ENCODE data around the gene ILKAP.

DNA sequence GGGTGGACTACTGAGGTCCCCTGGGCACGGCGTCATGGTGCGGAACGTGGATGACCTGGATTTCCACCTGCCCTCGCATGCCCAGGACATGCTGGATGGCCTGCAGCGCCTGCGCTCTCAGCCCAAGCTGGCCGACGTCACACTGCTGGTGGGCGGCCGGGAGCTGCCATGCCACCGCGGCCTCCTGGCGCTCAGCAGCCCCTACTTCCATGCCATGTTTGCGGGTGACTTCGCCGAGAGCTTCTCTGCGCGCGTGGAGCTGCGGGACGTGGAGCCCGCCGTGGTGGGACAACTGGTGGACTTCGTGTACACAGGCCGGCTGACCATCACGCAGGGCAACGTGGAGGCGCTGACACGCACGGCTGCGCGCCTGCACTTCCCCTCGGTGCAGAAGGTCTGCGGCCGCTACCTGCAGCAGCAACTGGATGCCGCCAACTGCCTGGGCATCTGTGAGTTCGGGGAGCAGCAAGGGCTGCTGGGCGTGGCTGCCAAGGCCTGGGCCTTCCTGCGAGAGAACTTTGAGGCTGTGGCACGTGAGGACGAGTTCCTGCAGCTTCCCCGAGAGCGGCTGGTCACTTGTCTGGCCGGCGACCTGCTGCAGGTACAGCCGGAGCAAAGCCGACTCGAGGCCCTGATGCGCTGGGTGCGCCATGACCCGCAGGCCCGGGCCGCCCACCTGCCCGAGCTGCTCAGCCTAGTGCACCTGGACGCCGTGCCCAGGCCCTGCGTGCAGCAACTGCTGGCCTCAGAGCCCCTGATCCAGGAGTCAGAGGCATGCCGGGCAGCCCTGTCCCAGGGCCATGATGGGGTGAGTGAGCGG, 62.6 kb downstream of the ILKAP start:
- TF ChIP-seq, protein P1, sequence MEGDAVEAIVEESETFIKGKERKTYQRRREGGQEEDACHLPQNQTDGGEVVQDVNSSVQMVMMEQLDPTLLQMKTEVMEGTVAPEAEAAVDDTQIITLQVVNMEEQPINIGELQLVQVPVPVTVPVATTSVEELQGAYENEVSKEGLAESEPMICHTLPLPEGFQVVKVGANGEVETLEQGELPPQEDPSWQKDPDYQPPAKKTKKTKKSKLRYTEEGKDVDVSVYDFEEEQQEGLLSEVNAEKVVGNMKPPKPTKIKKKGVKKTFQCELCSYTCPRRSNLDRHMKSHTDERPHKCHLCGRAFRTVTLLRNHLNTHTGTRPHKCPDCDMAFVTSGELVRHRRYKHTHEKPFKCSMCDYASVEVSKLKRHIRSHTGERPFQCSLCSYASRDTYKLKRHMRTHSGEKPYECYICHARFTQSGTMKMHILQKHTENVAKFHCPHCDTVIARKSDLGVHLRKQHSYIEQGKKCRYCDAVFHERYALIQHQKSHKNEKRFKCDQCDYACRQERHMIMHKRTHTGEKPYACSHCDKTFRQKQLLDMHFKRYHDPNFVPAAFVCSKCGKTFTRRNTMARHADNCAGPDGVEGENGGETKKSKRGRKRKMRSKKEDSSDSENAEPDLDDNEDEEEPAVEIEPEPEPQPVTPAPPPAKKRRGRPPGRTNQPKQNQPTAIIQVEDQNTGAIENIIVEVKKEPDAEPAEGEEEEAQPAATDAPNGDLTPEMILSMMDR (IDR thresholded peaks at IDR 0.05), result no peak
- no peak for TF ChIP-seq POLR2AphosphoS5 (IDR thresholded peaks at IDR 0.05)
